HG03520 (cell line): ENCODE results near the gene MS4A1.
"Not testable (repeated sequence)": the region's sequence is repeated elsewhere in the genome, so short reads cannot be mapped to it uniquely, and the experiment has no call there.

Experiments used
- ATAC-seq: cut with Tn5 transposase; IDR thresholded peaks from one replicate; pipeline ENCODE4 v1.9.1; 2021; ENCODE audit warnings: mild to moderate bottlenecking, moderate library complexity; ENCODE audit not compliant: unreplicated experiment

MS4A1 gene

DNA sequence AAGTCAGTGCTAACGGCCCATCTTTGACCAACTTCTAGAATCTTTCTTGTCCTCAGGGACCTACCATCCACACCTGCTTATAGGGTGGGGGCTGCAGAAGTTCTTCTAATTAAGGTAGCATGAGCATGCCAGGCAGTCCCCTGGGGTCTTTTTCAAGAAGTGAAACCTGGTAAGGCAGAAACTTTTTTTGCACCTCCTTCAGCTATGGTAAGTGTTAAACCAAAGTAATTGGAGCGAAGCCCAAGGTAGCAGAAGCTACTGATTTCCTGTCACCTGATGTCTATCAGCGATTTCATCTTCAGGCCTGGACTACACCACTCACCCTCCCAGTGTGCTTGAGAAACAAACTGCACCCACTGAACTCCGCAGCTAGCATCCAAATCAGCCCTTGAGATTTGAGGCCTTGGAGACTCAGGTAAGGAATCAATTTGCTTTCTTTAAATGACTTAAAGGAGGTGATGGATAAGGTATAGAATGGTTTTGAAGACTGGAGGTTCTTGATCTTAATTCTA is at the start of gene MS4A1:
MS4A1 (plus strand) TSS at position 317 of the 512 bp plus-strand sequence. CDS start 6,528 bp downstream, outside the sequence.
- peak; percentile 82 for ATAC-seq

DNA sequence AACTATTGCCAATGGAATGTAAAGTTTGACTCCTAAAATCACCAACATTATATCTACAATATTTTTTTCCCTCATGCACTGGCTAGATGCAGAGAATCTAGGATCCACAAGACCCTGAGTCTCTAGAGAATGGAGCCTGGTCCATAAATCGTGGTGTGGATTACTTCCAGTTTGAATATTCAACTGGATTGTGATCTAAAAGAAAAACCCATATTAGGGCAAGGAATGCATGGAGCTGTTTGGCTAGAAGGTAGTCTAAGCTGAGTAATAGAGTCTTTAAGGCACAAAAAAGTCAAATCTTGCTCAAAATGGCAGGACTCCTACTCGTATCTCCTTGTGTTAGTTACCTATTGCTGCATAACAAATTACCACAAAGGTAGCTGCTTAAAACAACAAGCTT is 35.6 kb upstream of the MS4A1 start:
- ATAC-seq, result no peak

DNA sequence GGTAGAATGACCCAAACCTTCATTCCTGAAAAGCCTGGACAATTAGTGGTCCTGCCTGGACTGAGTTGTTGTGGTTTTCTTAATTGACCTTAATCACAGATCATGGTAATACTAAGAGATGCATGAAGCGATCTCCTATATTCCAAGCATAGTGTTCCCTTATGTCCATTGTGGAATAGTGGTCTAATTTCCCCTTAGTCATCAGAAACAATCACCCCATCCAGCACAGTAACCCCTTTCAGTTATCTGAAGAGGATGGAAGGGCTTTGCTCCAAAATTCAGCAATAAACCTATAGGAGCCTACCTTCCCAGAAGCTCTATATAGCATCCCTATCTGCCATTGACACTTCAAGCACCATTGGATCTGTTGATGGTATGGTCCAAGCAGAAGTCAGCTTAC is 33.0 kb upstream of the MS4A1 start:
- ATAC-seq, result no peak

DNA sequence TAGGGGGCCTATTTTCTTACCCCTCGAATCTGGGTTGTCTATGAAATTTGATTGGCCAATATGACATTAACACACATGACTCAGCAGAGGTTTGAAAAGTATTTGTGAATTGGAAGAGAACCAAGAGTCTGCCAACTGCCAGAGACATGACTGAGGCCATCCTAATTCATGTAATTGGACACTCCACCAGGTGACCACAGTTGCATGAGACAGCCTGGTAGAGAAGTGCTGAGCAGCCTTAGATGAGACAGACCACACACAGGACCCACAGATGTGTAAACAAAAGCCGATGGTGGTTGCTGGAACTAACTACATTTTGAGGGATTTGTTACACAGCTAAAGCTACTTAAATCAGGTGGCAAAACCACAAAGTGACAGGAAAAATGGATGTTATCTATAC is 27.1 kb upstream of the MS4A1 start:
- ATAC-seq, result no peak

DNA sequence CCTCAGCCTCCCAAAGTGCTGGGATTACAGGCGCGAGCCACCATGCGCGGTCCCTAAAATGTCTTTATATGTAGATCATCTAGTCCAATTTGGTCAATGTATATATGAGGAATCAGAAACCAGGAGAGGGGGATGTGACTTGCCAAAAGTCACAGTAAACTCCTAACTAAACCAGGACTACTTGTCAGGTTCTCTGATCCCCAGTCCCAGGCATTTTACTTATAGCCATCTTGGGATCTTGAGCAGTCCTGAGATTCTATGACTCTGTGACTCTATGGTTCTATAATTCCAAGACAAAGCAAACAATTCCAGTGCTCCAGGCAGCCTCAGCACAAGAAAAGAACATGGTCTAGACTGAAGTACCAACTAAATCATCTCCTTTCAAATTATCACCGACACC is 26.4 kb upstream of the MS4A1 start, which contains the start of gene MS4A5:
MS4A5 (plus strand) TSS at position 301 of the 400 bp plus-strand sequence. CDS start 103 bp downstream, outside the sequence.
- no peak for ATAC-seq

DNA sequence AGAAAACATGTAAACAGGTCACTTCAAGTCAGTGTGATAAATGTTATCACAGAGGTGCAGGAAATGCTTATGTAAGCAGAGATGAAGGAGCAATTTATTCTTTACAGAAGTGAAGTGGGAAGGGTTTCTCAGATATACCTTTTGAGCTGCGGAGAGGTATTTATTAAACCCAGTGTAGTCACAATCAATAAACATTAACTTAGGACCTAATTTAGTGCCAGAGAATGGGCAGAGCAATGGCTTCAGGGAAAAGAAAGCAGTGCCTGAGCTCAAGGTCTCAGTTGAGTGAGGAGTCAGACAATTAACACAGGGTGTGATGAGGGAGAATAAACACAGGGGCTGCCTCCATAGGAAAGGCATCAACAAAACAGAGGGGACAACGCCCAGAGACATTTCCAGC is 24.4 kb upstream of the MS4A1 start:
- no peak for ATAC-seq

DNA sequence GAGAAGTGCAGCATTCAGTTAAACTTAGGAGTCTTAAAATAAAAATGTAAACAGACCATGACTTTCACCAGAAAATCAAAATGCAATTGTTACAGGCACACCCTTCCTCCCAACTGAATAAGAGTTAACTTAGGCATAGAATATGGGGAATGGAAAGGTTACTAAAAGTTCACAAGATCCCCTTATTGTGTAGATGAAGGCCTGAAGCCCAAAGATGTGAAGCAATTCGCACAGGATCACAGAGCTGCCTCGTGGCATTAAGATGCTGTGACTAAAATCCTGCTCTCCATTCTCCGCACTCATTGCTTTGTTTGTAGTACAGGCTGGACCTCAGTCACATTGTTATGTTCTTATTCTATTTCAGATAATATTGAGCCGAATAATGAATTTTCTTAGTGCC is 22.2 kb upstream of the MS4A1 start:
- ATAC-seq, result no peak

DNA sequence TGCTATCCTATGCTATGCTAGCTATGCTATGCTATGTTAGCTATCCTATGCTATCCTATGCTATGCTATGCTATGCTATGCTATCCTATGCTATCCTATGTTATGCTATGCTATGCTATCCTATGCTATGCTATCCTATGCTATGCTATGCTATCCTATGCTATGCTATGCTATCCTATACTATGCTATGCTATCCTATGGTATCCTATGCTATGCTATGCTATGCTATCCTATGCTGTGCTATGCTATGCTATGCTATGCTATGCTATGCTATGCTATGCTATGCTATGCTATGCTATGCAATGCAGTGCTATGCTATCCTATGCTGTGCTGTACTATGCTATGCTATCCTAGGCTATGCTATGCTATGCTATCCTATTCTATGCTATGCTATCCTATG is 8.6 kb upstream of the MS4A1 start:
- no peak for ATAC-seq

DNA sequence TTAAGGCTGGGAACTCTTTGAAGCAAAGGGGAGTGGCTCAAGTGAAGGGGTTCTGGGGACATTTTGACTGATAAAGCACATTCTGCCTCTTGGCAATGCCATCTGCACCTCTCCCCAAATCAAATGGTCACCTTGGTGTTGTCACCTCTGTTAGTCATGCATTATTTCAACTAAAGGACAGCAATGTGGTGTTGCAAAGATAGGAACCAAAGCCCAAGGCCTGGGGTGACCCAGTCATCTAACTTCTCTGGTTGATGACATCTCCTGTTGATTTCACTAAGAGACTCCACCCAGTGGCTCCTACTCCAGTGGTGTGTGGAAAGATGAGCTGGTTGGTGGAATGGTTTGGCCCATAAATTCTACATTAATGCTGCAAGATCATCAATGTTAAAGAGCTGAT is 7.8 kb upstream of the MS4A1 start:
- ATAC-seq, result no peak

DNA sequence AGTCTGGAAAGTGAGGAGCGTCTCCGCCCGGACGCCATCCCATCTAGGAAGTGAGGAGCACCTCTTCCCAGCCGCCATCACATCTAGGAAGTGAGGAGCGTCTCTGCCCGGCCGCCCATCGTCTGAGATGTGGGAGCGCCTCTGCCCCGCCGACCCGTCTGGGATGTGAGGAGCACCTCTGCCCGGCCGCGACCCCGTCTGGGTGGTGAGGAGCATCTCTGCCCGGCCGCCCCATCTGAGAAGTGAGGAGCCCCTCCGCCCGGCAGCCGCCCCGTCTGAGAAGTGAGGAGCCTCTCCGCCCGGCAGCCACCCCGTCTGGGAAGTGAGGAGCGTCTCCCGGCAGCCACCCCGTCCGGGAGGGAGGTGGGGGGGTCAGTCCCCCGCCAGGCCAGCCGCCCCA is 4.5 kb upstream of the MS4A1 start:
- ATAC-seq, result not testable (repeated sequence)

DNA sequence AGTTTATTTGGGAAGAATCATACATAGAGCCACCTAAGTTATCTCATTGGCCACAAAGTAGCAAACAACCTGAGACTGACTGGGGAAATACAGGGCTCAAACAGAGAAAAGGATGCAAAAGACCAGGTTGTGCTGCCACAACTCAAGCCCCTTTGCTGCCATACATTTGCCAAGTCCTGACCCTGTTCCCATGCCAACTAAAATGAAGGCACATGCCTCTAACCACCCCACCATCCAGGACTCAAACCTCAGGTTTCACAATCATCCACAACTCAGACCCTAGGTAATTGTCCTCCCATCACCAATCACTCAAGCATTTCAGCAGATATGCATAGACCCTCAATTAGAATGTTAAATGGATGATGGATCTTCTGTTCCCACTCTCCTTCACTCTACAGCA is 1.4 kb upstream of the MS4A1 start:
- ATAC-seq, result no peak

DNA sequence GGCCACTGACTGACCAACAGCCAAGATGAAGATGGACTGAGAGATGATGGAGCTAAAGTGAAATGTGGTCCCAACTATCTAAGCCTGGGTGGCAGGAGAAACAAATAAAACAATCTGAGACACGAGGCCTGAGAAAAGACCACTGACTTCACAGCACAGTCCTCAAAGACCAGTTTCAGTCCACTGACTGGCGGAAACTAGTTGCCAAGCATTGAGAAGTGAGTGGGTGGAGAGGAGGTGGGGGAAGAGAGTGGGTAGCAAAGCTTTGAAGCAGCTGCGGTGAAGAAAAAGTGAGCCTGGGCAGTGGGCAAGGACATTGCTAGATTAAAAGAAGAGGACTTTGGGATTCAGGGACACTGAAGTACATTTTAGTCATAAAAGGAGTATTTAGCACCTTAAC is 1.9 kb downstream of the MS4A1 start:
- ATAC-seq, result peak; percentile 40

DNA sequence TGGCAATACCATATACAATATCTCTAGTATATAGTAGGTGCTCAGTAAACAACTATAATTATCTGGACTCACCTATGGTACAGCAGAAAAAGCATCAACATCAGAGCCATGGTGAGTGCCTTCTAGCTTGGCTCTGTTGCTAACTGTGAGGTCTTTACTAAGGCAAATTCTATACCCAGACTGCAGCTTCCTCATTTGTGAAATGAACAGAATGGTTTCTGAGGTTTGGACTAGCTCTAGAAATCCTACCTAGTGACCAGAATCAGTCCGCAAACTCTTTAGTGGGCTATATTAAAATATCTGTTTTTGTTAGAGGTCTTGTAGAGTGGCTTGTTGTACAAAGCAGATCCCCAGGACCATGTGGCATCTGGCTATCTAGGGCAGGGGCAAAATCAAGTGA is 3.7 kb downstream of the MS4A1 start:
- ATAC-seq, result no peak

DNA sequence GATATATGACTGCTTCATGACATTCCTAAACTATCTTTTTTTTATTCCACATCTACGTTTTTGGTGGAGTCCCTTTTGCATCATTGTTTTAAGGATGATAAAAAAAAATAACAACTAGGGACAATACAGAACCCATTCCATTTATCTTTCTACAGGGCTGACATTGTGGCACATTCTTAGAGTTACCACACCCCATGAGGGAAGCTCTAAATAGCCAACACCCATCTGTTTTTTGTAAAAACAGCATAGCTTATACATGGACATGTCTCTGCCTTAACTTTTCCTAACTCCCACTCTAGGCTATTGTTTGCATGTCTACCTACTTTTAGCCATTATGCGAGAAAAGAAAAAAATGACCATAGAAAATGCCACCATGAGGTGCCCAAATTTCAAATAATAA is 13.2 kb downstream of the MS4A1 start:
- ATAC-seq, result no peak

DNA sequence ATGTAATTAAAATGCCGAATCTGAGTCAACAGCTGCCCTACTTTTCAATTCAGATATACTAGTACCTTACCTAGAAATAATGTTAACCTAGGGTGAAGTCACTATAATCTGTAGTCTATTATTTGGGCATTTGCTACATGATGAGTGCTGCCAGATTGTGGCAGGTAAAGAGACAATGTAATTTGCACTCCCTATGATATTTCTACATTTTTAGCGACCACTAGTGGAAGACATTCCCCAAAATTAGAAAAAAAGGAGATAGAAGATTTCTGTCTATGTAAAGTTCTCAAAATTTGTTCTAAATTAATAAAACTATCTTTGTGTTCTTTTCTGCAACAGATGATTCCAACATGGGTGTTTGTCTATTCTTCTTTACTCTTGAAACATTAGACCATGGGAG is 14.1 kb downstream of the MS4A1 start:
- ATAC-seq, result no peak

DNA sequence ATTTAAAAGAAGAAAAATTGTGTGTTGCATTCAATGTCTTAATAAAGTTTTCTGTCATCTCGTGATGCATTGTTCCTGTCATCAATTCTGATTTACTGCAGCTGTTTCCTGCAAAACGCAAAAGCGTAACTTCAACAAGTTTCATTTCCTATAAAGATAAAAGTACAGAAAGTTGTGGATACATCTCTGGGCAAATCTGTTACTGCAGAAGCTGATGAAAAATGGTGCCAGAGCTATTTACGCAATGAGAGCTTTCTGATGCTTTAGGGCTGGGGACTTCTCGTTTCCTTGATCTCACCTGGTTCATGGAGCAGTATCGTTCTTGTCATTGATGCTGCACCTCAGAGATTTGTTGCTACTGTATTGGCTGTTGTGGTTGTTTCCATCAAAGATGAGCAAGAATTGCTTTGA is 21.4 kb downstream of the MS4A1 start:
- ATAC-seq, result peak; percentile 72

DNA sequence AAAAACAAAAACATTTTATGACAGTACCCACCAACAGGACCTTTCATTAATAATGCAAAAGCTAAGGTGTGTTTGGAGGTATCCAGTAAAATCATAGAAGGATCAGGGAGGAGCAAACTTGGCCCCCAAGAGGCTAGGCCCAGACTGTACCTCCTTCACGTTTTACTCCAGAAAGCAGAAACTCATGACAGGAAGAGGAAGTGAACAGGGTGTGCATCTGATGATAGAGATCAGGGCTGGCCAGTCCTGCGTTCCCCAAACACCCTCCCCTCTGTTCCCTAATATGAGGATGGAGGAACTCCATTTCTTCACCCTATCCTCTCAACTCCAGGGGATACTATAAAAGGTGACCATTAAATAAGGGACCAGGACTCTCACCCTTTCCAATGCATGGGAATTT is 26.7 kb downstream of the MS4A1 start:
- no peak for ATAC-seq

DNA sequence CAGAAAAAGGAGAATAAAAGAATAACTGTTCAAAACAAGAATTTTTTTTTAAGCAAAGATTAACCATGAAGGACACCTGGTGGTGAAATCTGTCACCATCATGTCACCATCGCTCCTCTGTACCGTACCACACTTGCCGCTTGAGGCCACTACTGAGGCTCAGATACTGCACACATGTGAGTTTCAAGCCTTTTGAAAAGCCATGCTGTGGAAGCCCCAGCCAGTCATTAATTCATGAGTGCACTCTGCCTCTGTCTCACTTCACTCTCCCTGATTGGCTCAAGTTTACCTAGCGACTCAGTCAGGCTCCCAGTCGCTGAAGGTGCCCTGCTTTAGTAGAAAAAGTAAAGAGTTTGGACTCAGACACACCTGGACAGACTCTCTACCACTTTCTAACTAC is 30.3 kb downstream of the MS4A1 start:
- ATAC-seq, result peak; percentile 99

DNA sequence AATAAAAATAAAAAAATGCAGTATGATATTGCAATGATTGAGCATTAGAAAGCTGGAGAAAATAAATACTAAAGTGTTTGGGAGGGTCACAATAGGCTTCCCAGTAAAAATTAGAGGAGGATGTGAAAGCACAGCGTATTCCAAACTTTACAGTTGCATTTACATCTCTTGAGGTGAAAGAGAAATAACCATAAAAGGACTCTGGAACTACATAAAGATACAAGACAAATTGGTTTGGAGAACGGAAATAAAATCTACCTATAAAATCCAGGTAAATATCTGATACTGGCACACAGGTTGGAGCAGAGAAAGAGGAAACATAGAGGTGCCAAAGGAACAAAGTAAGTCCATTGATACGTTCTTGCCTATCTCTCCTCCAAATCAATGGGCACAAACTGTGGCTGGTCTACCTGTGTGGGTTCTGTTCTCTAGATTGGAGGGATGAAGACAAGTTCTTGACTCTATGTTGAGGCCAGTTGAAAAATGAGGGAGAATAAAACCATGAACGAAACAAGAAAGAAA is 36.9 kb downstream of the MS4A1 start, which contains the start of gene MS4A12:
MS4A12 (plus strand) TSS at position 291 of the 522 bp plus-strand sequence. CDS start 4,541 bp downstream, outside the sequence.
- ATAC-seq, result no peak

DNA sequence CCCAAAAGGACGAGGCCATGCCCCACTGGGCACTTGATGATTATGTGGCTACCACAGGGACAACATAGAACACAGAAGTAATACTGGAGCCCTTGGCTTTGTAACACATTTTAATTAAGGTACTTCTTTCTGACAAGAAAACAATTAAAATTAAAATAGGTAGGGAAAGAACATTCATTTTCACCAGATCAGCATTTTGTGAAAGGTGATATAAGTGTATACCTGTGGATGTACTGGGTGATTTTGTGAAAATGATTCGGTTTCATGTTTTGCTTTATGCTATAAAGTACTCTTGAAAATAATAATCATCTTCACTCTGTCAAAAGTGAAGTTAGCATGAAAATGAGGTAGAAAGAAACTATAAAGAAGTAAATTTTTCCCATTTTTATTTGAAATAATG is 37.8 kb downstream of the MS4A1 start:
- no peak for ATAC-seq

DNA sequence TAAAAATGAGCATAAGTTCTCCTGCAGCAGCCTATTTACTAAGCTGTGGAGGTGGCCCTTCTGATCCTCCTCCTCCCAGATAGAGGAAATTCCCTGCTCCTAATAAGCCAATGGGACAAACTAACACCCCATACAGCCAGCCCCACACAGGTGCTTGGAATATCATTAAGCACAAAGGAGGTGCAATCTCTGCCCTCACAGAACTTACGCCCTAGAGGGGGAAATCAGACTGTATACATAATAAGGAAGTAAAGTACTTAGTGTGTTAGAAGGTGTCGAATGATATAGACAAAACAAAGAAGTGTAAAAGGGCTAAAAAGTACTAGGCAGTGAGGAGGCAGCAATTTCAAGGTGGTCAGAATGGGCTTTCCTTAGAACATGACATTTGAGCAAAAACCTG is 42.8 kb downstream of the MS4A1 start:
- no peak for ATAC-seq

DNA sequence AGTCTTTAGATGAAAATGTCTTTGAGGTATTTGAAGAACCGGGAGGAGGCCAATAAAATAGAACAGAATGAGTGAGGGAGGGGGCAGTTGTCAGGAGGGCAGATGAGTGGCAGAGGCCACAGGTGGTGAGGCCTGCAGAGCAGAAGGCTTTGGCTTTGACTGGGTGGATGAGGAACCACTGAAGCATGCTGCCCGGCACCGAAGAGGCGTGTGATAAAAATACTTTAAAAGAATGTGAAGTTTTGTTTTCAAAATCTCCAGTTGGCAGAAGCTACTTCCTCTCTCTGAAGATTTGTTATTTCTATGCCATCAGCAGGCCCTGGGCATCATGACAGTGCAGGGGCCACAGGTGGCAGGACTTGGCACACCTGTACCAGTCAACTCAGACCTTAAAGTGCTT is 43.2 kb downstream of the MS4A1 start:
- ATAC-seq, result no peak

DNA sequence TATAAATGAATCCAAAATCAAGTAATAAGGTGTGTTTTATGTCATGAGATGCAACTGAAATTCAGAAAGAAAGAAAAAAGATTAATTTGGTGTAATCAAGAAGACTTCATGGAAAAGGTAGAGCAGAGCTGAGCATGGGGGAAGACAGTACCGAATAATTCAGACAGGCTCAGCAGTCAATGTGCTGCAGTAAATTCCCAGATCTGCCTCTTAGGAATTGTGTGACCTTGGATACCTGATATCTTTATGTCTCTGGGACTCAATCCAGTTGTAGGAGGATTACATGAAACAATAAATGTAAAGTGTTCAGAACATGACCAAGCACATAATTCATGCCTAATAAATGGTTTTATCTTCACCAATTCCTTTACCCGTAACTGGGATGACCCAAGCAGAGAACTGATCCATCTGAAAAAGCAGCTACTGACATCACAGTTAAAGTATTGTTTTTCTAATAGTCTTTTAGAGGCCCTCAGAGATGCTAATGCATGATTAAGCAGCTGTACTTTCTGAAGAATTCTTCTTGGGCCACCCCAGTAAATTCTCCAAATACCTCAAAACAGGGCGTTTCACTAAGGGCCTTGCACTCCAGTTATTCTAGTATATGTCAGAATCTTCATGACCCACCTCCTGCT is 44.7 kb downstream of the MS4A1 start:
- ATAC-seq, result no peak
